K562 (cell line): ENCODE results near the gene SOSTDC1. TPM values are rescaled to one million over a fixed set of nuclear protein-coding genes. Genes with fewer than 3 reads are reported as not detected.

Experiments used
- AFF4 ChIP-seq: sonication (generic); formaldehyde crosslinking; IDR thresholded peaks from 2 replicates; pipeline ENCODE4 v1.8.0; 2023; ENCODE audit warnings: mild to moderate bottlenecking, missing genetic modification reagents
- ATF3 ChIP-seq, 2 experiments: fragments of 450-650 bp in 1 of 2; sonication (generic) in 1 of 2; formaldehyde crosslinking in 1 of 2; IDR thresholded peaks in 1 of 2; conservative IDR thresholded peaks in 1 of 2; 2 replicates each; pipeline versions ENCODE4 v1.6.1 to v1.8.1; 2016 to 2023; ENCODE audit warnings: mild to moderate bottlenecking in 2 of 2, moderate library complexity in 2 of 2, inconsistent platforms in 1 of 2, missing genetic modification reagents in 1 of 2
- CHD4 ChIP-seq: fragments of 200-600 bp; sonication (generic); IDR thresholded peaks from 3 replicates; pipeline ENCODE4 v1.6.1; 2012; ENCODE audit warnings: low read depth, mild to moderate bottlenecking, mixed read lengths, low read length, inconsistent platforms; ENCODE audit not compliant: insufficient read depth, insufficient replicate concordance, poor library complexity, severe bottlenecking
- GTF2F1 ChIP-seq: IDR thresholded peaks from 2 replicates; pipeline ENCODE4 v1.6.1; 2011; ENCODE audit warnings: low read depth, low read length, improper control_type of control experiment
- NFYB ChIP-seq: IDR thresholded peaks from 2 replicates; pipeline ENCODE4 v1.6.1; 2011; ENCODE audit warnings: mild to moderate bottlenecking, moderate library complexity; ENCODE audit not compliant: insufficient read length; ENCODE audit errors: extremely low read depth
- POLR2H ChIP-seq: IDR thresholded peaks from 2 replicates; pipeline ENCODE4 v1.6.1; 2016; ENCODE audit warnings: missing genetic modification characterization, low read depth, mild to moderate bottlenecking, control low read depth, missing compliant biosample characterization, moderate library complexity
- RCOR1 ChIP-seq, 2 experiments: IDR thresholded peaks; 2 replicates each; pipeline ENCODE4 v1.6.1; 2012; ENCODE audit warnings: low read depth in 2 of 2, low read length in 2 of 2, borderline replicate concordance in 1 of 2, improper control_type of control experiment in 1 of 2
- ZBTB11 ChIP-seq, 3 experiments: fragments of 200-800 bp in 1 of 3; fragments of 250-450 bp in 1 of 3; fragments of 450-650 bp in 1 of 3; sonication (Bioruptor Pico) in 1 of 3; sonication (Bioruptor generic) in 1 of 3; formaldehyde crosslinking in 1 of 3; IDR thresholded peaks; 2 replicates each; pipeline versions ENCODE4 v1.6.1 to v1.8.0; 2016 to 2022; ENCODE audit warnings: mild to moderate bottlenecking in 2 of 3, missing genetic modification characterization in 2 of 3, missing compliant biosample characterization in 1 of 3, moderate library complexity in 1 of 3
- ZBTB9 ChIP-seq: fragments of 450-650 bp; formaldehyde crosslinking; IDR thresholded peaks from 2 replicates; pipeline ENCODE4 v1.4.0; 2020; ENCODE audit warnings: mild to moderate bottlenecking, moderate library complexity
- ZNF124 ChIP-seq: sonication (generic); formaldehyde crosslinking; IDR thresholded peaks from 2 replicates; pipeline ENCODE4 v1.8.1; 2022; ENCODE audit warnings: missing genetic modification reagents
- ZNF609 ChIP-seq: sonication (generic); formaldehyde crosslinking; IDR thresholded peaks from 2 replicates; pipeline ENCODE4 v1.8.1; 2023; ENCODE audit warnings: missing genetic modification reagents, mild to moderate bottlenecking, borderline replicate concordance
- polyA plus RNA-seq, 8 experiments: library from polyadenylated mRNA; depleted of rRNA in 4 of 8; stranded (reverse) in 5 of 8; unstranded in 3 of 8; fragments of >200 nt; fragmentation: Nextera tagmentation in 2 of 8; fragmentation: Illumina TruSeq in 1 of 8; extraction: Ambion mirVana in 2 of 8; extraction: Trizol in 1 of 8; gene quantifications; 2 replicates each; pipeline versions ENCODE4 v1.2.1 to v1.2.3, GENCODE V29; 2011 to 2014; ENCODE audit warnings: inconsistent platforms in 1 of 8, missing spikeins in 1 of 8
- total RNA-seq, 7 experiments: library from RNA; depleted of rRNA in 6 of 7; stranded (reverse); fragments of >200 nt in 6 of 7; fragmentation: Illumina TruSeq in 2 of 7; extraction: Trizol in 2 of 7; gene quantifications; 2 replicates each; pipeline versions ENCODE4 v1.2.1 to v1.2.3, GENCODE V29; 2011 to 2021; ENCODE audit warnings: low replicate concordance in 1 of 7

Gene SOSTDC1
- total and polyA plus RNA-seq, 9 of the 15 experiments (the other 6 are each of a cell fraction or from before 2014, with no cell fraction given) = 8.3 to 48.6 (median 15.9) TPM

- TF ChIP-seq ZNF609 (CRISPR knock-in tag) (no peak), ATF3 (IDR thresholded peaks at IDR 0.05) (no peak), ATF3 (CRISPR knock-in tag; conservative IDR thresholded peaks at IDR 0.05) (no peak), AFF4 (CRISPR knock-in tag) (no peak), NFYB (no peak), ZBTB11 (CRISPR knock-in tag; IDR thresholded peaks at IDR 0.05) (no peak), POLR2H (tag) (no peak), GTF2F1 (no peak), ZBTB9 (CRISPR knock-in tag) (no peak), ZNF124 (CRISPR knock-in tag) (no peak), RCOR1 (IDR thresholded peaks at IDR 0.05; ENCODE audit: borderline replicate concordance in 1 of 2, low read depth in 2 of 2, low read length in 2 of 2) (no peak), CHD4 (no peak)
- TF ChIP-seq, all 486 proteins: peak for 0
Observed at GRCh38 chr7:16479161-16479560, 13.6 kb upstream of the SOSTDC1 start (continued).
